GM18498 (cell line): ENCODE data around the gene JAKMIP2.
"Not testable (repeated sequence)": the region's sequence is repeated elsewhere in the genome, so short reads cannot be mapped to it uniquely, and the experiment has no call there.

Source experiments
- ATAC-seq: cut with Tn5 transposase; IDR thresholded peaks from one replicate; pipeline ENCODE4 v1.9.1; 2021; ENCODE audit warnings: mild to moderate bottlenecking, moderate library complexity; ENCODE audit not compliant: unreplicated experiment

Gene JAKMIP2

GRCh38 chr5:147563466-147564123 lies 218.9 kb downstream of the JAKMIP2 start:
- ATAC-seq = no peak

- ATAC-seq = no peak
These were observed 221.1 kb downstream of the JAKMIP2 start for GRCh38 chr5:147561435-147561834.

GRCh38 chr5:147560718-147561331 lies 221.7 kb downstream of the JAKMIP2 start:
- no peak for ATAC-seq

- ATAC-seq = no peak
These were observed 222.8 kb downstream of the JAKMIP2 start for GRCh38 chr5:147559749-147560148.

- ATAC-seq = peak; percentile 60
These were observed 223.7 kb downstream of the JAKMIP2 start for GRCh38 chr5:147558826-147559225.

GRCh38 chr5:147557876-147558745 lies 224.4 kb downstream of the JAKMIP2 start:
- no peak for ATAC-seq

GRCh38 chr5:147555176-147555575 lies 227.4 kb downstream of the JAKMIP2 start:
- no peak for ATAC-seq

GRCh38 chr5:147554261-147554817 lies 228.2 kb downstream of the JAKMIP2 start:
- ATAC-seq = no peak

GRCh38 chr5:147553817-147554216 lies 228.7 kb downstream of the JAKMIP2 start:
- ATAC-seq = not testable (repeated sequence)

GRCh38 chr5:147552897-147553296 lies 229.6 kb downstream of the JAKMIP2 start:
- no peak for ATAC-seq

GRCh38 chr5:147551677-147552076 lies 230.9 kb downstream of the JAKMIP2 start:
- no peak for ATAC-seq

- ATAC-seq = no peak
These were observed 234.8 kb downstream of the JAKMIP2 start for GRCh38 chr5:147547730-147548129.

- no peak for ATAC-seq
These were observed 238.0 kb downstream of the JAKMIP2 start for GRCh38 chr5:147544556-147544955.

GRCh38 chr5:147539053-147539452 lies 243.5 kb downstream of the JAKMIP2 start:
- ATAC-seq = no peak

- no peak for ATAC-seq
These were observed 244.3 kb downstream of the JAKMIP2 start for GRCh38 chr5:147538236-147538635.
